AG10803 (cell line): ENCODE results near the gene FGFBP1.

Experiments used
- DNase-seq: peaks from one replicate; pipeline ENCODE4 v3.0.0; 2010; ENCODE audit warnings: low read depth
- H3K4me3 ChIP-seq: 2 replicates; pipeline ENCODE4 v1.5.1; 2011; ENCODE audit warnings: mild to moderate bottlenecking, low read length, control low read depth
- CTCF ChIP-seq: conservative IDR thresholded peaks from 2 replicates; pipeline ENCODE4 v1.5.1; 2011; ENCODE audit warnings: mild to moderate bottlenecking, low read length, control low read depth, inconsistent platforms

Gene FGFBP1

GRCh38 chr4:15971068-15971801, 32.7 kb upstream of the FGFBP1 start:
- no peak for TF ChIP-seq CTCF
- no peak for DNase-seq
- no peak overlapping the region for H3K4me3 ChIP-seq

- TF ChIP-seq CTCF = no peak
- no peak overlapping the region for H3K4me3 ChIP-seq
- no peak for DNase-seq
Observed at GRCh38 chr4:15968551-15969300, 30.2 kb upstream of the FGFBP1 start.

GRCh38 chr4:15965325-15965724, 26.8 kb upstream of the FGFBP1 start:
- DNase-seq = no peak
- no peak for TF ChIP-seq CTCF
- H3K4me3 ChIP-seq = no peak overlapping the region

GRCh38 chr4:15964159-15964558, 25.6 kb upstream of the FGFBP1 start:
- no peak overlapping the region for H3K4me3 ChIP-seq
- TF ChIP-seq CTCF = no peak
- DNase-seq = no peak

GRCh38 chr4:15963576-15963975, 25.0 kb upstream of the FGFBP1 start:
- no peak overlapping the region for H3K4me3 ChIP-seq
- no peak for DNase-seq
- no peak for TF ChIP-seq CTCF

GRCh38 chr4:15963001-15963451, 24.5 kb upstream of the FGFBP1 start, which contains the start of gene FGFBP2:
FGFBP2 (minus strand) TSS chr4:15963175; CDS start chr4:15963129, 46 bp downstream.
- no peak within 1 kb of the TSS for H3K4me3 ChIP-seq
- peak; percentile 42 for DNase-seq
- peak; percentile 49 for TF ChIP-seq CTCF
